ENCODE data around the gene DLG2. TPM values are rescaled to one million over a fixed set of nuclear protein-coding genes. Genes with fewer than 3 reads are reported as not detected.
A peak's percentile ranks its signal among the peaks of the same experiment; 100 is the strongest.
"Not testable (repeated sequence)": the region's sequence is repeated elsewhere in the genome, so short reads cannot be mapped to it uniquely, and the experiment has no call there.

Gene DLG2
- total RNA-seq, 1 experiment from 2014 or later, result 12.1 TPM

DNA sequence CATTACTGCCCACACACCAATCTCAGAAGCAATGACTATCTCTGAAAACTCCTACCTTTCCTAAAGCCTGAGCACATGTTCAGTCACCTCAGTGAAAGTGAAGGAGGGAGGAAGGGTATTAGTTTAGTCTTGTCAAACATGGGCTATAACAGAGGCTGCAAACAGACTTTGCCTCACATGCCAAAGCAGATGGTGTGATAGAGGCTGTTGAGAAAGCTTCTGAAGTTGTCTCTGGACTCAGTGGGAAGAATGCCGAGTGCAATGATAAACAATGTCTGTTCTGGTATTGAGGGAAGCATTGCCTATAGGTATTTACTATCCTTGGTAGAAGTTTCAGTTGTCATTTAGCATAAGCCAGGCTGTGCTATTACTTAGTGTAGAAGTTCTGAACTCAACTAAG, 2026.5 kb downstream of the DLG2 start:
- no peak for DNase-seq
- Histone ChIP-seq H3K4me3 (no peak overlapping the region), H3K4me1 (no peaks in the 10 kb centered on the region), H3K27me3 (peaks cover 4% of the 10 kb centered on the region; the same call in 1 of the 2 replicates), H3K9me3 (replicated peaks) (no peaks in the 10 kb centered on the region), H3K36me3 (no peaks in the 10 kb centered on the region), H3K27ac (no peak overlapping the region)

- no peak for DNase-seq
- Histone ChIP-seq H3K27ac (no peak overlapping the region), H3K4me1 (no peaks in the 10 kb centered on the region), H3K4me3 (no peak overlapping the region), H3K9me3 (replicated peaks) (no peaks in the 10 kb centered on the region), H3K27me3 (peaks cover 4% of the 10 kb centered on the region; the same call in 1 of the 2 replicates), H3K36me3 (no peaks in the 10 kb centered on the region)
Observed at GRCh38 chr11:83599066-83599465, 2028.1 kb downstream of the DLG2 start.

DNA sequence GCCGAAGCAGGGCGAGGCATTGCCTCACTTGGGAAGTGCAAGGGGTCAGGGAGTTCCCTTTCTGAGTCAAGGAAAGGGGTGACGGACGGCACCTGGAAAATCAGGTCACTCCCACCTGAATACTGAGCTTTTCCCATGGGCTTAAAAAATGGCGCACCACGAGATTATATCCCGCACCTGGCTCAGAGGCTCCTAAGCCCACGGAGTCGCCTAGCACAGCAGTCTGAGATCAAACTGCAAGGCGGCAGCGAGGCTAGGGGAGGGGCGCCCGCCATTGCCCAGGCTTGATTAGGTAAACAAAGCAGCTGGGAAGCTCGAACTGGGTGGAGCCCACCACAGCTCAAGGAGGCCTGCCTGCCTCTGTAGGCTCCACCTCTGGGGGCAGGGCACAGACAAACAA, 2039.3 kb downstream of the DLG2 start:
- DNase-seq; H3K27me3 ChIP-seq; H3K36me3 ChIP-seq; H3K4me1 ChIP-seq; H3K4me3 ChIP-seq; H3K27ac ChIP-seq; H3K9me3 ChIP-seq (replicated peaks): not testable (repeated sequence)

- H3K4me3 ChIP-seq, result no peak overlapping the region
- no peaks in the 10 kb centered on the region for H3K27me3 ChIP-seq
- H3K4me1 ChIP-seq, result 0 out of 2 replicates have a peak, but pooled peaks cover 6% of the 10 kb centered on the region
- H3K27ac ChIP-seq, result no peak overlapping the region
- no peaks in the 10 kb centered on the region for H3K9me3 ChIP-seq (replicated peaks)
- DNase-seq, result no peak
- H3K36me3 ChIP-seq, result no peaks in the 10 kb centered on the region
Observed at GRCh38 chr11:83583757-83584366, 2043.3 kb downstream of the DLG2 start.

DNA sequence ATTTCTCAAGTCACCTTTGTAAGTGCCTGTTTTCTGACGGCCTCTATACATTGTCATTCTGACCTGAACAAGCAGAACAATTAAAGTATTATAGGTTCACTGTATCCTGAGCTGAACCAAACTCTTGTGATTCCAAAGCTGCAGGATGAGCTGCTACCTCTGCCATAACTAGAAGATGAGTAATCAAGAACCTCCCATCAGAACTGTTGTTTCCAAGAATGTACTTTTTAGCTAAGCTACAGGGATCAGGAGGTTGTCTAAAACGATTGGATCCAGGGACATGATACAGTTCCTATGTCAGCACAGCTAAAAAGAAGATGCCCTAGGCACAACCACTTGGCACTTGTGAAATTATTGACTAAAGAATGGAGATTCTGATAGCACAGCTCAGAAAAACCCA, 2052.6 kb downstream of the DLG2 start:
- Histone ChIP-seq H3K4me3 (no peak overlapping the region), H3K4me1 (0 out of 2 replicates have a peak, but pooled peaks cover 6% of the 10 kb centered on the region), H3K9me3 (replicated peaks) (no peaks in the 10 kb centered on the region), H3K27ac (no peak overlapping the region), H3K27me3 (no peaks in the 10 kb centered on the region), H3K36me3 (no peaks in the 10 kb centered on the region)
- no peak for DNase-seq

- Histone ChIP-seq H3K4me3 (no peak overlapping the region), H3K9me3 (replicated peaks) (no peaks in the 10 kb centered on the region), H3K27ac (no peak overlapping the region), H3K4me1 (no peaks in the 10 kb centered on the region), H3K36me3 (no peaks in the 10 kb centered on the region), H3K27me3 (no peaks in the 10 kb centered on the region)
- DNase-seq, result no peak
Observed at GRCh38 chr11:83572581-83573496, 2054.3 kb downstream of the DLG2 start.

DNA sequence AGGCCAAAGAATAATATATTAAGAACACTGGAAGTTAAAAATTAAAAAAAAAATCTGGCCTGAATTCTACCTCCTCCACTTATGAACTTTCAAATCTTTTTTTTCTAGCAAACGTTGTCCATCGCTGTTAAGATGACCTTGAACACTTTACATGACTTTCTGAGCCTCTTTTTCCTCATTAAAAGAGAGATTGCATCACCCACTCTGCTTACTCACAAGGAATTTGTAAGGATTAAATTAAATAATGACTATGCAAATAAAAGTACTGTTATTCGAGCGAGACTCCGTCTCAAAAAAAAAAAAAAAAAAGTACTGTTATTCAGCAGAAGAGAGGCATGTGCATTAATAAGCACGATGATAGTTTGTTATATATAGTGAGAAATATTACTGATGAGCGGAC, 2055.8 kb downstream of the DLG2 start:
- Histone ChIP-seq H3K27ac (no peak overlapping the region), H3K9me3 (replicated peaks) (no peaks in the 10 kb centered on the region), H3K4me1 (peaks cover 5% of the 10 kb centered on the region; the same call in 1 of the 2 replicates), H3K27me3 (no peaks in the 10 kb centered on the region), H3K4me3 (no peak overlapping the region), H3K36me3 (no peaks in the 10 kb centered on the region)
- no peak for DNase-seq

- H3K36me3 ChIP-seq, result no peaks in the 10 kb centered on the region
- H3K27ac ChIP-seq, result no peak overlapping the region
- H3K9me3 ChIP-seq (replicated peaks), result no peaks in the 10 kb centered on the region
- H3K27me3 ChIP-seq, result no peaks in the 10 kb centered on the region
- H3K4me1 ChIP-seq, result peaks cover 5% of the 10 kb centered on the region; the same call in 1 of the 2 replicates
- DNase-seq, result no peak
- no peak overlapping the region for H3K4me3 ChIP-seq
Observed at GRCh38 chr11:83569134-83569805, 2057.9 kb downstream of the DLG2 start.

GRCh38 chr11:83568516-83568915, 2058.6 kb downstream of the DLG2 start:
- Histone ChIP-seq H3K36me3 (no peaks in the 10 kb centered on the region), H3K4me1 (peaks cover 5% of the 10 kb centered on the region; the same call in 1 of the 2 replicates), H3K27me3 (no peaks in the 10 kb centered on the region), H3K27ac (no peak overlapping the region), H3K9me3 (replicated peaks) (no peaks in the 10 kb centered on the region), H3K4me3 (no peak overlapping the region)
- no peak for DNase-seq

DNA sequence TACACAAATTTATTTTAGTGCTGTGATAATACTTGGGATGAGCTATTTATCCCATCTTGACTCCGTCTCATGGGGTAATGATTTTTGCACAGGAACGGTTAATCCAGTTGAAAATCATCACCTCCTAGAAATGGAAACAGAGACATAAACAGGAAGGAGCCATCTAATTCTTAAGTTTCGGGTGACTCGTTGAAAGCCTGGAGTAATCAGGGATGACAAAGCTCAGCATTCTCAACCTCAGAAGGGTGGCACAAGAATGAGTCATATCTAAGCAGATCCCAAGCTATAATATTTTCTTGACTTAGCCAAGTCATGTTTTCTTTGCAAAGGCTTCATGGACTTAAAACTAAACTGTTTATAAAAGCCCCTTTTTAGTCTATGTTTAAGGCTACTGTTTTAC, 2060.2 kb downstream of the DLG2 start:
- Histone ChIP-seq H3K4me1 (peaks cover 5% of the 10 kb centered on the region; the same call in 1 of the 2 replicates), H3K4me3 (no peak overlapping the region), H3K9me3 (replicated peaks) (no peaks in the 10 kb centered on the region), H3K27ac (no peak overlapping the region), H3K36me3 (no peaks in the 10 kb centered on the region), H3K27me3 (no peaks in the 10 kb centered on the region)
- peak in 1 of 2 experiments; percentile 20 for DNase-seq

- H3K4me3 ChIP-seq, result no peak overlapping the region
- no peaks in the 10 kb centered on the region for H3K27me3 ChIP-seq
- H3K36me3 ChIP-seq, result no peaks in the 10 kb centered on the region
Observed at GRCh38 chr11:83564870-83565269, 2062.3 kb downstream of the DLG2 start.

GRCh38 chr11:83558281-83558680, 2068.9 kb downstream of the DLG2 start:
- Histone ChIP-seq H3K27ac (no peak overlapping the region), H3K4me3 (no peak overlapping the region), H3K4me1 (no peaks in the 10 kb centered on the region), H3K36me3 (no peaks in the 10 kb centered on the region), H3K9me3 (replicated peaks) (no peaks in the 10 kb centered on the region; the same call in 1 of the 2 replicates), H3K27me3 (no peaks in the 10 kb centered on the region)
- no peak for DNase-seq

More at GRCh38 chr11:83564870-83565269, 2062.3 kb downstream of the DLG2 start:
- H3K4me1 ChIP-seq, result peaks cover 5% of the 10 kb centered on the region; the same call in 1 of the 2 replicates
- DNase-seq, result no peak
- no peak overlapping the region for H3K27ac ChIP-seq
- H3K9me3 ChIP-seq (replicated peaks), result no peaks in the 10 kb centered on the region

GRCh38 chr11:83557653-83558052, 2069.5 kb downstream of the DLG2 start:
- H3K4me3 ChIP-seq, result no peak overlapping the region
- H3K27ac ChIP-seq, result no peak overlapping the region

DNA sequence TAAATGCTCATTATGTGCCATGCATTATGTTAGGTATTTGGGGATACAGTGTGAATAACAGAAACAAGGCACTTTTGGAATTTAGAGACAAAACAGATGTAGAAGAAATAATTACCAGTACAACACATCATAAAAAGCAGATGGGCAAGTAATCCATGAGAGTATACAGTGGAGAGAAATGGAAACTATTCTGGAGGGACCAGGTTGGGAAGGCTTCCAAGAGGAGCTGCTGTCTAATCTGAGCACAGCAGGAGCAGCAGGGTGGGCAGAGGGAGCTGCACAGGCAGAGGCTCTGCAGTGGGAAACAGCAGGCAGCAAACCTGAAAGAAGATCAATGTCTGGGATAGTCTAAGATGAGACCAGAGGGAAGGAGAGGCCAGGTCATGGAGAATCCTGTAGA, 2072.3 kb downstream of the DLG2 start:
- no peak overlapping the region for H3K4me3 ChIP-seq
- no peak for DNase-seq
- no peaks in the 10 kb centered on the region for H3K36me3 ChIP-seq
- H3K27ac ChIP-seq, result no peak overlapping the region
- H3K9me3 ChIP-seq (replicated peaks), result no peaks in the 10 kb centered on the region; the same call in 1 of the 2 replicates
- no peaks in the 10 kb centered on the region for H3K27me3 ChIP-seq
- no peaks in the 10 kb centered on the region for H3K4me1 ChIP-seq

More at GRCh38 chr11:83557653-83558052, 2069.5 kb downstream of the DLG2 start:
- no peaks in the 10 kb centered on the region for H3K4me1 ChIP-seq
- H3K27me3 ChIP-seq, result no peaks in the 10 kb centered on the region
- no peaks in the 10 kb centered on the region; the same call in 1 of the 2 replicates for H3K9me3 ChIP-seq (replicated peaks)
- no peak for DNase-seq
- no peaks in the 10 kb centered on the region for H3K36me3 ChIP-seq

Measured in SJCRH30 (cell line).